CD4-positive, alpha-beta T cell treated with Interleukin-6 at 100 ng/mL for 8 hours (primary cell): ENCODE measurements around the gene EGR2.
"Not testable (repeated sequence)": the region's sequence is repeated elsewhere in the genome, so short reads cannot be mapped to it uniquely, and the experiment has no call there.

ENCODE experiments used
- DNase-seq: peaks from one replicate; pipeline ENCODE4 v3.0.0-alpha.2; 2020; ENCODE audit warnings: mixed read lengths, low spot score

The EGR2 gene

DNA sequence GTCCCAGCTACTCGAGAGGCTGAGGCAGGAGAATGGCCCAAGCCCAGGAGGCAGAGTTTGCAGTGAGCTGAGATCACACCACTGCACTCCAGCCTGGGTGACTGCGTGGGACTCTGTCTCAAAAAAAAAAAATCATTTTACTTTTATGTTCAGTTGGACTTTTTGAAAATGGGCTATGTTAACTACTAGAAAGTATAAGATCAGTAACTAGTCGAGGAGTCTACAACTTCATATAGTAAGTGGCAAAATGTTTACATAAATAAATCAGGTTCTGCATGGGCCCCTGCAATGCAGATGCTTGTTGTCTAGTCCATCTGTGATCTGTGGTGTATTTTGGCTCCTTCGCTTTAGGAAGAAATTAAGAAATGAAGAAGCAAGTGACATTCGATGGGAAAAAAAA lies 23.9 kb downstream of the EGR2 start:
- DNase-seq = no peak

DNA sequence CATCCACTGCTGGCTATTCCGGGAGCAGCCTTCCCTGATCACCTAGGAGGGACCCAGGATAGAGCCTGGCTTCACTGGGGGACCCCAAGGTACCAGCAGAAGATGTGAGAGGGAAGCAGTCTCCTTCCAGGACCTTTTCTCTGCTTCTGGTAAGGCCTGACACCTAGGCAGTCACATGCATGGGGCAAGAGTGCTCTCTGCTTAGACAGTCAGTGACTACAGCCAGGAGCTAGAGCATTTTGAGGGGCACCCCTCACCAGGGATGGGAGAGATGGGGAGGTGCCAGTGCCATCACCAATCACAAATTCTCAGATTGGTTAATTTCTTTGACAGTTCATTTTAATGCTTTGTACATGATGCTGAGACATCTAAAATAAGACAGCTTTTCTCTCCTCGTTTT lies 25.6 kb downstream of the EGR2 start:
- DNase-seq = no peak

DNA sequence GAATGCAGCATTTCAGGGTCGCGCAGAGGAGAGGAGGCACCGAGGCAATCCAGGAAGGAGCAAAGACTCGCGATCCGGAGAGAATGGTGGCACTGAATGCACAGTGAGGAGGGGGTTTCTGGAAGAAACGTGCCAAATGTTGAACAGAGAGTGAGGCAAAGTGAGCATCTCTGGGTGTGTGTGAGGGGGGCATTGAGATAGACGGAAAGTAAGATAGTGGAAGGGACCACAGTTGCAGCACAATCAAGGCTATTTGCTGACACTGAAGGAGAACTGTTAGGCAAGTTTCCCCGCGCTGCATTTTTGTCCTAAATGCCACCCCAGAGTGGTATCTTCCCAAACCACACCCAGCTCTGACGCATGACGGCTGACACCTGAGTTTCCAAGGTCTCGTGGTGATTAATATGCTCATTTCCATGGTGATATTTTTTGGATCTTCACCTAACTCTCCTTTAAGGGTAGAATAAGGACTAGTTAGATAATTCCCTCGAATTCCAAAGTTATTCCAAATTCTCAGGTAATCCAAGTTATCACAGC lies 26.1 kb downstream of the EGR2 start:
- no peak for DNase-seq

DNA sequence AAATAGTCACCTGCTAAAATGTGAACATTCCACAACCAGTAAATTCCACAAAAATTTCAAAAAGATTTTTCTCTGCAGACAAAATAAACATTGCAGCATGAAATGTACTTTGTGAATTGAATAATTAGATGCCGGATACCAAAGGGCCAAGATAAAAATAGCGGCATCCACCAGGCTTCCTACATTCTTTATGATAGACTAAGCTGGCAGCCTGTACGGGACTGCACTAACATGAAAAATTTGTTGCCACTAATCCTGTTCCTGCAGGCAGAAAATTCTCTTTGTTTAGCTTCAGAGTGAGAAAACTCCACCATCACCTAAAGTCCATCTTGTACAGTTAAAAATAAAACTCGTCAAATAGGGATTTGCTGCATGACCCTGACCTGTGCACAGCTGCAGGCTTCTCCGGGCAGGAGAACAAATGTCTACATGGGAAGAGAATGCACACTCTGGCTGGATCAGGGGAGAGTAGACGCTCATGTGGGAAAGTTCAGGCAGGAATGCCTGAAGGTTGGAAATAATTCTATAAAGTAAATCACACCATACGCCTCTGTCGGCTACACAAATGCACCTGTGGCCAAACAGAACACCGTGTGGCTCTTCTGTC lies 27.2 kb downstream of the EGR2 start:
- DNase-seq = no peak

DNA sequence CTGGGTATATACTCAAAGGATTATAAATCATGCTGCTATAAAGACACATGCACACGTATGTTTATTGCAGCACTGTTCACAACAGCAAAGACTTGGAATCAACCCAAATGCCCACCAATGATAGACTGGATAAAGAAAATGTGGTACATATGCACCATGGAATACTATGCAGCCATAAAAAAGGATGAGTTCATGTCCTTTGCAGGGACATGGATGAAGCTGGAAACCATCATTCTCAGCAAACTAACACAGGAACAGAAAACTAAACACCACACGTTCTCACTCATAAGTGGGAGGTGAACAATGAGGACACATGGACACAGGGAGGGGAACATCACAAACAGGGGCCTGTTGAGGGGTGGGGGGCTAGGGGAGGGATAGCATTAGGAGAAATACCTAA lies 27.9 kb downstream of the EGR2 start:
- DNase-seq = not testable (repeated sequence)

DNA sequence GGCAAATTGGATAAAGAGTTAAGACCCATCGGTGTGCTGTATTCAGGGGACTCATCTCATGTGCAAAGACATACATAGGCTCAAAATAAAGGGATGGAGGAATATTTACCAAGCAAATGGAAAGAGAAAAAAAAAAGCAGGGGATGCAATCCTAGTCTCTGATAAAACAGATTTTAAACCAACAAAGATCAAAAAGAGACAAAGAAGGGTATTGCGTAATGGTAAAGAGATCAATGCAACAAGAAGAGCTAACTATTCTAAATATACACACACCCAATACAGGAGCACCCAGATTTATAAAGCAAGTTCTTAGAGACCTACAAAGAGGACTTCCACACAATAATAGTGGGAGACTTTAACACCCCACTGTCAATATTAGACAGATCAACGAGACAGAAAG lies 31.6 kb downstream of the EGR2 start:
- DNase-seq = not testable (repeated sequence)

DNA sequence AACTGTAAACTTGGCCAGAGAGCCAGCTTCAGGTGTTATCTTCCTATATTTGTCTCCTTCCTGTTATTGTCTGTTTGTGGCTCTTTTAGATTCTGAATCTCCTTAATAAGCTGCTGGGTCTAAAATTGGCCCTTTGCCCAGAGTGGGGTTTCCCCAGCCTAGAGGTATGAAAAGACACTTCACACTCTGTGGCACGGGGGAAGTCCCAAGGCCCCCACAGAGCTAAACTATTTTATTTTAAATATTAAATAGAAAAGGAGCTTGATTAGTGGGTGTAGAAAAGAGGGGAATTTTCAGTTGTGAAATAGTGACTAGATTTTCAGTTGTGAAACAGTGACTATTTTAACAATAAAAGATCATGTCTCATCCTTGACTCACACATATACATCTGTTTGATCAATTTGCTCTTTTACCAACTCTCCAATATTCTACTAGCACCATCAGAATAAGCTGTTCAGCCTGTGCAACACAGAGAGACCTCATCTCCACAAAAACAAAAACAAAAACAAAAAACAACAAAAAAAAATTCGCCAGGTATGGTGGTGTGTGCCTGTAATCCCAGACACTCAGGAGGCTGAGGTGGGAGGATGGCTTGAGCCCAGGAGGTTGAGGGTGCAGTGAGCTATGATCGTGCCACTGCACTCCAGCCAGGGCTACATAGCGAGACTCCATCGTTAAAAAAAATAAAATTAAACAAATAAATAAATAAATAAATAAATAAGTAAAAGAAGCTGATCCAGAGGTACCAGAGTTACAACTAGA lies 36.5 kb downstream of the EGR2 start:
- peak; percentile 87 for DNase-seq

DNA sequence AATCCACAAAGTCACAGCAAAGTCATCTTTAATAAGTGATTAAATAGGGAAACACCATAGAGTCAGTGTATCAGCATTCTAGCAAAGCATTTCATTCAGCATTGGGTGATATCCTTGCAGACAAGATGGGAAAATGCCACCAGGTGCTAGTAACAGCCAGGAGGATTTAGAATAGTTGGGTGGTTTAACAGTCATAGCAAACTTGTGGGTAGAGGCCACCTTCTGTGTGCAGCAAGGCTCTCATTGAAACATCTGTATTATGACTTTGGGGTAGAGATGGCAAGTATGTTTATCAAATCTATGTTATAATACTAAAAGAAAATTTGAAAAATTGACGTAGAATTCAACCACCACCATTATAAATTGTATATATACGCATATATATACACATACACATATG lies 38.0 kb downstream of the EGR2 start:
- DNase-seq = no peak

DNA sequence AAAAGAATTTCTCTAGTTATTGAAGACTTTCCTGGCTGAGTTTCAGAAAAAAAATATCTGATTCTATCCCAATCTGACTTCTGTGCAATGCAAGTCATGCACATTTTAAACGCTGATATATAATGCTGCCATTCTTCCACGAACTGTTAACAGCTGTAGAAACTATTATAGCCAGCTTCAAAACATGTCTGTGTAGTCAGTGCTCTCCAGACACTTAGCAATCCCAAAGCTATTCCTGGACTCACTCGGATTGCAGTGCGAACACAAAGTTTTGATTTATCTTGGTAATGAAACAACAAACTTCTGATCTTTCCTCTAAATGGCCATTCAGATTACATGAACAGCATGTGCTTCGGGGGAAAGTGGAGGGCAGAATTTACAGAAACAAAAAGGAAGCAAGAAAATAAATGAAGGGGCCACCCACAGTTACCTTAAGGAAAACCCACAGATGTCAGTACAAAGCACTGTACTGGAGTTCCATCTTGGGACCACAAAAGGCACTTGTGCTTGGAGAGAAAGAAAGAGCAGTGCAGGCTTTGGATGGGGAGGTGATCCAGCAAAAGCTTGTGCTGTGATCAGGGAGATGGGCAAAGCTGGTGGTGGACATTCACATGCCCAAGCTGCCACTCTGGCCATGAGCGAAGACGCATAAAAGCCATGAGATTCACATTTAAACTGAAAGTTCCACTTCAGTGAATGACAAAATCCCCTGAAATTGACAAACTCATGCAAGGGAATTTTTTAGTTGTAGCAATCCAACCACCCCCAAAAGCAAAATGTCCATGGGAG lies 43.8 kb downstream of the EGR2 start:
- DNase-seq = no peak

DNA sequence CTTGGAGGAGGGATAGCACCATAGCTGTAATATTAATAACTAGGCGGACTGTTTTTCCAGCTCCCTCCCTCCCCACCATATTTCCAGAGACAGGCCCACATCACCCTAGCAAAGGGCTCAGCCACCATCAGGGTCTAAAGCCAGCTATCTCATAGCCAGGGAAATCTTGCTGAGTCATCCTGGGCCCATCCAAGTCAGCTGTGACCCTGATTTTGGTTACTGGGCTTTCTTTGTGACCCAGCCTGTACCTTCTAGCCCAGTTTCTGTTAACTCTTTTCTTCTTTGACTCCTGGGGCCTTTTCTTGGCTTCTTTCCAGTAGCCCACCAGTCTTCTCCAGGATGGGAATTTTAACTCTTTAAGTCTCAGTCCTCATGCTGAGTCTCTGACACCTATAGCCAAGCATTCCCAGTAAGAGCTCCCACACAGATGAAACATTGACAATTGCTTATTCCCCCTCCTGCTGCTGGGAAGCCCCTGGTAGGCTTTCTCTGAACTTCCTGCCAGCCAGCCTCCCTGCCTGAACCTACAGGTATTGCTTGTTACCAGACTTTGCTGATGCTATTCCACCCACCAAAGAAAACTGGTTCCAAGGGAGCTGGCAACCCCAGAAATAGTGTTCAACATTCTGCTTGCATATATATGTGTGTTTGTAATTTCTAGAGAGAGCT lies 46.5 kb downstream of the EGR2 start:
- DNase-seq = no peak

DNA sequence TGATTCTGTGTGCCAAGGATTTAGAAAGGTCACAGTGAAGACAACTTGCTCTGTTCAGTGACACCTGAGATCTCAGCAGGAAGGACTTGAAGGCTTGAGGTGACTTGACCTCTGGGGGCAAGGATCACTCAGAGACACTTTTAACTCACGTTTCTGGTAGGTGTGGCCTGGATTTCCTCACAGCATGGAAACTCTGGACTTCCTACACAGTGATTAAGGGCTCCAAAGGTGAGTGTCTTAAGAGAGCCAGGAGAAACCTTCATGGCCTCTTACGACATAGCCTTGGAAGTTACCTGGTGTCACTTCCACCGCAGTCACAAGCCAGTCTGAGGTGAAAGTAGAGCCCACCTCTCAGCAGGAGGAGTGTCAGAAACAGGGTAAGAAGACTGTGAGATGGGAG lies 49.8 kb downstream of the EGR2 start:
- no peak for DNase-seq

DNA sequence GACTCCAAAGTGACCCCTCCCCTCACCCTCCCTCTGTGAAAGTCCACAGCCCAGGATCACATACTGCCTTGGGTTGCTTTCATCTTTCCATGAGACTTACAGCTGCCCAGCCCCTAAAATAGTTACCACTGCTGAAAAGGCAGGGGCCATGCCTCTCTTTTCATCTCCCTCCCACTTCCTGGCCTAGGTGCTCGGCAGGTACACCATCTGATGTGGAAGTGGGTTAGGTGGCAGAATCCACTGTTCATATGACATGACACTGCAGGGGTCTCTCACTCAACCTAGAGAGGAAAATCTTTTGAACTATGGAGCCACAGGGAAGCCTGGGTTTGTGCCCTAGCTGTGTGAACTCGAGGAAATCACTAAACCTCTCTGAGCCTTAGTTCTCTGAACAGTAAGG lies 50.4 kb downstream of the EGR2 start:
- no peak for DNase-seq

DNA sequence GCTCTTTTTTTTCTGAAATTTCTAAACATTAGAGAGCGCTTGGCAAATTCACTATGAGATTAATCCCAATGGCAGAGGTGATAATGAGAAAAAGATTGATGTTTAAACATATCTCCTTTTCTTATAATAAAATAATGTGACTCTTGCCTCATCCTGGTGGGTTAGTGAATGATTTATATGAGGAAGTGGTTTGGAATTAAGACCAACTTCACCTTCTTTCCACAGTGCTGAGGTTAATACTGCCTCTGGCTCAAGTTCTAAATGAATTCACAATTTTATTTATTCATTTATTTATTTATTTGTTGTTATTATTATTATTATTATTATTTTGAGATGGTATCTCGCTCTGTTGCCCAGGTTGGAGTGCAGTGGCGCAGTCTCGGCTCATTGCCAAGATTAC lies 52.2 kb downstream of the EGR2 start:
- DNase-seq = no peak

DNA sequence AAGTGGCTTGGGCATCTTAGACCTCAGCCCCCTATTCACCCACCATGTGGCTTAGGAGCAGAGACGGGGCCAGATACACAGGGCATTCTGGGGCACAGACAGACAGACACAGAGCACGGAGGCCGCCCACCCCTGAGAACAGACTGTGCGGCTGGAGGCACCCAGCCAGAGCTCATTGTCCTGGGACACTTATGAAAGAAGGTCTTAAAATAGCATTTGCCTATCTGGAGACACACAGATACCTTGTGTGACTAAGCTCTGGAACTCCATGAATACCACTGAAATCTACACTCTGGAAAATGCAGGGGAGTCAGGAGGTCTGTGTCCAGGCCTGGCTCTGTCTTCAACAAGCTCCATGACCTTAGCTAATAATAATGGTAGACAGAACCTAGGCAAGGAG lies 53.0 kb downstream of the EGR2 start:
- no peak for DNase-seq
